Measurements from ENCODE around the gene PHACTR4. TPM values are rescaled to one million over a fixed set of nuclear protein-coding genes. Genes with fewer than 3 reads are reported as not detected.
"Not testable (repeated sequence)": the region's sequence is repeated elsewhere in the genome, so short reads cannot be mapped to it uniquely, and the experiment has no call there.

The PHACTR4 gene
- polyA plus RNA-seq, 3 donors = 9.1 to 20.6 (median 12.4) TPM

- no peak overlapping the region for H3K27ac ChIP-seq (ENCODE audit: low read depth, low read length)
- 34 to 46% (median 35%) methylated on average over 3 of the region's 3 CpGs for WGBS, 3 donors
These were observed 47.9 kb downstream of the PHACTR4 start for GRCh38 chr1:28417441-28417922.

GRCh38 chr1:28417926-28418637 lies 48.5 kb downstream of the PHACTR4 start:
- H3K27ac ChIP-seq (ENCODE audit: low read depth, low read length) = no peak overlapping the region
- WGBS, 3 donors = 90 to 91% (median 90%) methylated on average over 4 of the region's 4 CpGs

GRCh38 chr1:28421744-28422143 lies 52.2 kb downstream of the PHACTR4 start:
- WGBS, 3 donors = 56 to 89% (median 80%) methylated on average over 1 of the region's 1 CpG
- H3K27ac ChIP-seq (ENCODE audit: low read depth, low read length) = no peak overlapping the region

GRCh38 chr1:28426831-28427230 lies 57.3 kb downstream of the PHACTR4 start:
- 89 to 96% (median 93%) methylated on average over 1 of the region's 1 CpG for WGBS, 3 donors
- H3K27ac ChIP-seq (ENCODE audit: low read depth, low read length) = no peak overlapping the region

GRCh38 chr1:28428012-28428411 lies 58.5 kb downstream of the PHACTR4 start:
- 76 to 89% (median 84%) methylated on average over 1 of the region's 1 CpG for WGBS, 3 donors
- no peak overlapping the region for H3K27ac ChIP-seq (ENCODE audit: low read depth, low read length)

GRCh38 chr1:28428990-28429520 lies 59.5 kb downstream of the PHACTR4 start:
- WGBS, 3 donors = 85 to 93% (median 92%) methylated on average over 6 of the region's 6 CpGs
- no peak overlapping the region for H3K27ac ChIP-seq (ENCODE audit: low read depth, low read length)

GRCh38 chr1:28436211-28436769 lies 66.8 kb downstream of the PHACTR4 start:
- H3K27ac ChIP-seq (ENCODE audit: low read depth, low read length) = no peak overlapping the region
- 73 to 95% (median 76%) methylated on average over 2 of the region's 2 CpGs for WGBS, 3 donors

GRCh38 chr1:28437264-28437923 lies 67.9 kb downstream of the PHACTR4 start:
- WGBS, 3 donors = 49 to 69% (median 64%) methylated on average over 3 of the region's 3 CpGs

GRCh38 chr1:28437924-28438699 lies 68.6 kb downstream of the PHACTR4 start:
- no peak overlapping the region for H3K27ac ChIP-seq (ENCODE audit: low read depth, low read length)
- 30 to 37% (median 33%) methylated on average over 10 of the region's 10 CpGs for WGBS, 3 donors

More at GRCh38 chr1:28437264-28437923, 67.9 kb downstream of the PHACTR4 start:
- no peak overlapping the region for H3K27ac ChIP-seq (ENCODE audit: low read depth, low read length)

- H3K27ac ChIP-seq (ENCODE audit: low read depth, low read length) = no peak overlapping the region
These were observed 69.8 kb downstream of the PHACTR4 start for GRCh38 chr1:28439320-28439719.

GRCh38 chr1:28441674-28442073 lies 72.1 kb downstream of the PHACTR4 start:
- H3K27ac ChIP-seq (ENCODE audit: low read depth, low read length) = no peak overlapping the region
- 95 to 99% (median 98%) methylated on average over 4 of the region's 4 CpGs for WGBS, 3 donors

GRCh38 chr1:28443550-28443949 lies 74.0 kb downstream of the PHACTR4 start:
- 76 to 95% (median 81%) methylated on average over 3 of the region's 3 CpGs for WGBS, 3 donors

GRCh38 chr1:28447679-28448078 lies 78.1 kb downstream of the PHACTR4 start:
- WGBS, 3 donors = 36 to 55% (median 48%) methylated on average over 4 of the region's 4 CpGs
- H3K27ac ChIP-seq (ENCODE audit: low read depth, low read length) = no peak overlapping the region

More at GRCh38 chr1:28443550-28443949, 74.0 kb downstream of the PHACTR4 start:
- H3K27ac ChIP-seq (ENCODE audit: low read depth, low read length) = no peak overlapping the region

GRCh38 chr1:28448094-28448611 lies 78.6 kb downstream of the PHACTR4 start:
- H3K27ac ChIP-seq (ENCODE audit: low read depth, low read length) = not testable (repeated sequence)
- WGBS, 3 donors = 87 to 96% (median 93%) methylated on average over 8 of the region's 8 CpGs

GRCh38 chr1:28449904-28450303 lies 80.4 kb downstream of the PHACTR4 start:
- 56 to 86% (median 73%) methylated on average over 1 of the region's 1 CpG for WGBS, 3 donors
- no peak overlapping the region for H3K27ac ChIP-seq (ENCODE audit: low read depth, low read length)

- 85 to 90% (median 86%) methylated on average over 5 of the region's 5 CpGs for WGBS, 3 donors
- no peak overlapping the region for H3K27ac ChIP-seq (ENCODE audit: low read depth, low read length)
These were observed 81.0 kb downstream of the PHACTR4 start for GRCh38 chr1:28450561-28450960.

- H3K27ac ChIP-seq (ENCODE audit: low read depth, low read length) = no peak overlapping the region
- 96 to 99% (median 97%) methylated on average over 5 of the region's 5 CpGs for WGBS, 3 donors
These were observed 81.5 kb downstream of the PHACTR4 start for GRCh38 chr1:28451011-28451410.

- 39 to 71% (median 53%) methylated on average over 5 of the region's 5 CpGs for WGBS, 3 donors
- no peak overlapping the region for H3K27ac ChIP-seq (ENCODE audit: low read depth, low read length)
These were observed 86.5 kb downstream of the PHACTR4 start for GRCh38 chr1:28456078-28456477.

Measured in adipose tissue (tissue), 3 donors.